Natural killer cell treated with Interleukin-12 subunit alpha and Interleukin-12 subunit beta and Interleukin-15 and Interleukin-18, amount 100 ng/mL, for 72 hours (primary cell): ENCODE data around the gene CEP89. TPM values are rescaled to one million over a fixed set of nuclear protein-coding genes. Genes with fewer than 3 reads are reported as not detected.
"Not testable (repeated sequence)": the region's sequence is repeated elsewhere in the genome, so short reads cannot be mapped to it uniquely, and the experiment has no call there.

Experiments used
- ATAC-seq, 2 donors: fragments of 150-1000 bp; cut with Tn5 transposase in 1 of 2; sonication (Bioruptor Pico), chemical (Tn5 transposase) in 1 of 2; 2 replicates each; pipeline ENCODE4 v1.10.0; 2021
- DNase-seq: peaks from one replicate; pipeline ENCODE4 v3.0.0; 2022; ENCODE audit warnings: low spot score
- H3K27ac Mint-ChIP-seq, 2 donors: 1 replicate in 1 of 2; 2 replicates in 1 of 2; pipeline ENCODE4 v1.8.0; 2022; ENCODE audit warnings: mixed read lengths in 2 of 2, mild to moderate bottlenecking in 1 of 2, moderate library complexity in 1 of 2
- H3K27me3 Mint-ChIP-seq, 2 donors: 1 replicate in 1 of 2; 2 replicates in 1 of 2; pipeline ENCODE4 v1.8.0; 2022; ENCODE audit warnings: mixed read lengths in 2 of 2
- H3K36me3 Mint-ChIP-seq: one replicate; pipeline ENCODE4 v1.8.0; 2022; ENCODE audit warnings: mixed read lengths
- H3K4me1 Mint-ChIP-seq, 2 donors: 1 replicate in 1 of 2; 2 replicates in 1 of 2; pipeline ENCODE4 v1.8.0; 2022; ENCODE audit warnings: low read depth in 2 of 2, mixed read lengths in 2 of 2, mild to moderate bottlenecking in 1 of 2
- H3K4me3 Mint-ChIP-seq: one replicate; pipeline ENCODE4 v1.8.0; 2022; ENCODE audit warnings: mixed read lengths
- H3K9me3 Mint-ChIP-seq: 2 replicates; pipeline ENCODE4 v1.8.0; 2022; ENCODE audit warnings: mixed read lengths
- total RNA-seq, 2 donors: library from RNA; stranded (reverse); gene quantifications; one replicate each; pipeline ENCODE4 v1.2.3, GENCODE V29; 2022

Gene CEP89
- total RNA-seq, 2 donors from 2014 or later, result 17.3 to 18.5 TPM

GRCh38 chr19:32867436-32867835, 104.3 kb downstream of the CEP89 start:
- not testable (repeated sequence) for H3K4me3 Mint-ChIP-seq, ATAC-seq, H3K4me1 Mint-ChIP-seq

GRCh38 chr19:32866564-32867265, 105.0 kb downstream of the CEP89 start:
- H3K9me3 Mint-ChIP-seq, result no peaks in the 10 kb centered on the region

More at GRCh38 chr19:32867436-32867835, 104.3 kb downstream of the CEP89 start:
- not testable (repeated sequence) for DNase-seq, H3K27me3 Mint-ChIP-seq, H3K9me3 Mint-ChIP-seq, H3K36me3 Mint-ChIP-seq, H3K27ac Mint-ChIP-seq

GRCh38 chr19:32866061-32866460, 105.7 kb downstream of the CEP89 start:
- Mint-ChIP-seq H3K4me1 (no peaks in the 10 kb centered on the region), H3K27me3 (no peaks in the 10 kb centered on the region), H3K27ac (no peak overlapping the region), H3K9me3 (no peaks in the 10 kb centered on the region), H3K36me3 (no peaks in the 10 kb centered on the region), H3K4me3 (no peak overlapping the region)
- ATAC-seq (no peak), DNase-seq (no peak)

More at GRCh38 chr19:32866564-32867265, 105.0 kb downstream of the CEP89 start:
- Mint-ChIP-seq H3K36me3 (no peaks in the 10 kb centered on the region), H3K4me1 (no peaks in the 10 kb centered on the region), H3K27ac (no peak overlapping the region), H3K4me3 (no peak overlapping the region), H3K27me3 (no peaks in the 10 kb centered on the region)
- ATAC-seq (peak in 1 of 2 donors; percentile 4), DNase-seq (no peak)

GRCh38 chr19:32865326-32865725, 106.4 kb downstream of the CEP89 start:
- H3K36me3 Mint-ChIP-seq, result no peaks in the 10 kb centered on the region
- no peaks in the 10 kb centered on the region for H3K9me3 Mint-ChIP-seq
- no peak overlapping the region for H3K4me3 Mint-ChIP-seq
- no peaks in the 10 kb centered on the region for H3K27me3 Mint-ChIP-seq
- DNase-seq (no peak), ATAC-seq (no peak)
- H3K27ac Mint-ChIP-seq, result no peak overlapping the region
- H3K4me1 Mint-ChIP-seq, result no peaks in the 10 kb centered on the region

- Mint-ChIP-seq H3K36me3 (no peaks in the 10 kb centered on the region), H3K27me3 (no peaks in the 10 kb centered on the region), H3K4me3 (no peak overlapping the region), H3K4me1 (no peaks in the 10 kb centered on the region), H3K9me3 (no peaks in the 10 kb centered on the region), H3K27ac (no peak overlapping the region)
- ATAC-seq (no peak), DNase-seq (no peak)
Observed at GRCh38 chr19:32864318-32865007, 107.3 kb downstream of the CEP89 start.

GRCh38 chr19:32863841-32864240, 107.9 kb downstream of the CEP89 start:
- no peaks in the 10 kb centered on the region for H3K27me3 Mint-ChIP-seq
- H3K27ac Mint-ChIP-seq, result no peak overlapping the region

GRCh38 chr19:32863301-32863700, 108.5 kb downstream of the CEP89 start:
- Mint-ChIP-seq H3K4me1 (peaks cover 0 to 2% of the 10 kb centered on the region in 2 donors), H3K4me3 (no peak overlapping the region), H3K27me3 (no peaks in the 10 kb centered on the region), H3K36me3 (no peaks in the 10 kb centered on the region), H3K9me3 (no peaks in the 10 kb centered on the region), H3K27ac (no peak overlapping the region)
- ATAC-seq (no peak), DNase-seq (no peak)

More at GRCh38 chr19:32863841-32864240, 107.9 kb downstream of the CEP89 start:
- DNase-seq, result no peak
- H3K4me1 Mint-ChIP-seq, result peaks cover 0 to 2% of the 10 kb centered on the region in 2 donors
- H3K36me3 Mint-ChIP-seq, result no peaks in the 10 kb centered on the region
- H3K4me3 Mint-ChIP-seq, result no peak overlapping the region
- no peaks in the 10 kb centered on the region for H3K9me3 Mint-ChIP-seq
- ATAC-seq, result no peak

- H3K27ac Mint-ChIP-seq, result no peak overlapping the region
- no peaks in the 10 kb centered on the region for H3K27me3 Mint-ChIP-seq
Observed at GRCh38 chr19:32862741-32863140, 109.0 kb downstream of the CEP89 start.

GRCh38 chr19:32862173-32862572, 109.6 kb downstream of the CEP89 start:
- DNase-seq, result no peak
- no peak for ATAC-seq
- no peak overlapping the region for H3K27ac Mint-ChIP-seq
- H3K27me3 Mint-ChIP-seq, result no peaks in the 10 kb centered on the region
- H3K4me3 Mint-ChIP-seq, result no peak overlapping the region
- no peaks in the 10 kb centered on the region for H3K9me3 Mint-ChIP-seq
- no peaks in the 10 kb centered on the region for H3K36me3 Mint-ChIP-seq
- H3K4me1 Mint-ChIP-seq, result peaks cover 0 to 2% of the 10 kb centered on the region in 2 donors

More at GRCh38 chr19:32862741-32863140, 109.0 kb downstream of the CEP89 start:
- Mint-ChIP-seq H3K4me3 (no peak overlapping the region), H3K36me3 (no peaks in the 10 kb centered on the region), H3K9me3 (no peaks in the 10 kb centered on the region), H3K4me1 (peaks cover 0 to 2% of the 10 kb centered on the region in 2 donors)
- DNase-seq (no peak), ATAC-seq (no peak)

GRCh38 chr19:32861596-32861995, 110.2 kb downstream of the CEP89 start:
- Mint-ChIP-seq H3K27ac (no peak overlapping the region), H3K4me1 (peaks cover 0 to 2% of the 10 kb centered on the region in 2 donors), H3K27me3 (no peaks in the 10 kb centered on the region), H3K9me3 (no peaks in the 10 kb centered on the region), H3K36me3 (no peaks in the 10 kb centered on the region), H3K4me3 (no peak overlapping the region)
- DNase-seq, result no peak
- no peak for ATAC-seq

GRCh38 chr19:32859591-32859990, 112.2 kb downstream of the CEP89 start:
- DNase-seq, result no peak
- H3K4me1 Mint-ChIP-seq, result peaks cover 0 to 2% of the 10 kb centered on the region in 2 donors
- H3K27ac Mint-ChIP-seq, result no peak overlapping the region
- ATAC-seq, result no peak
- H3K27me3 Mint-ChIP-seq, result no peaks in the 10 kb centered on the region
- no peaks in the 10 kb centered on the region for H3K36me3 Mint-ChIP-seq
- H3K9me3 Mint-ChIP-seq, result no peaks in the 10 kb centered on the region
- H3K4me3 Mint-ChIP-seq, result no peak overlapping the region

GRCh38 chr19:32858559-32858958, 113.2 kb downstream of the CEP89 start:
- Mint-ChIP-seq H3K9me3 (no peaks in the 10 kb centered on the region), H3K27me3 (no peaks in the 10 kb centered on the region), H3K4me1 (peaks cover 0 to 2% of the 10 kb centered on the region in 2 donors), H3K4me3 (no peak overlapping the region), H3K36me3 (no peaks in the 10 kb centered on the region), H3K27ac (no peak overlapping the region)
- no peak for ATAC-seq
- DNase-seq, result no peak

GRCh38 chr19:32858155-32858554, 113.6 kb downstream of the CEP89 start:
- H3K4me3 Mint-ChIP-seq, result no peak overlapping the region
- DNase-seq (no peak), ATAC-seq (no peak)
- no peaks in the 10 kb centered on the region for H3K36me3 Mint-ChIP-seq
- no peaks in the 10 kb centered on the region for H3K27me3 Mint-ChIP-seq
- no peaks in the 10 kb centered on the region for H3K9me3 Mint-ChIP-seq
- peaks cover 0 to 2% of the 10 kb centered on the region in 2 donors for H3K4me1 Mint-ChIP-seq
- H3K27ac Mint-ChIP-seq, result no peak overlapping the region

GRCh38 chr19:32857584-32857983, 114.2 kb downstream of the CEP89 start:
- DNase-seq, result no peak
- Mint-ChIP-seq H3K36me3 (no peaks in the 10 kb centered on the region), H3K4me1 (peaks cover 0 to 2% of the 10 kb centered on the region in 2 donors), H3K27me3 (no peaks in the 10 kb centered on the region), H3K27ac (no peak overlapping the region), H3K4me3 (no peak overlapping the region), H3K9me3 (no peaks in the 10 kb centered on the region)
- ATAC-seq, result no peak
